ENCODE results near the gene C9orf43. TPM values are rescaled to one million over a fixed set of nuclear protein-coding genes. Genes with fewer than 3 reads are reported as not detected.
A peak's percentile ranks its signal among the peaks of the same experiment; 100 is the strongest.

Gene C9orf43
- total and polyA plus RNA-seq, 9 of the 15 experiments (the other 6 are each of a cell fraction or from before 2014, with no cell fraction given), result 0.21 to 0.58 (median 0.33) TPM

DNA sequence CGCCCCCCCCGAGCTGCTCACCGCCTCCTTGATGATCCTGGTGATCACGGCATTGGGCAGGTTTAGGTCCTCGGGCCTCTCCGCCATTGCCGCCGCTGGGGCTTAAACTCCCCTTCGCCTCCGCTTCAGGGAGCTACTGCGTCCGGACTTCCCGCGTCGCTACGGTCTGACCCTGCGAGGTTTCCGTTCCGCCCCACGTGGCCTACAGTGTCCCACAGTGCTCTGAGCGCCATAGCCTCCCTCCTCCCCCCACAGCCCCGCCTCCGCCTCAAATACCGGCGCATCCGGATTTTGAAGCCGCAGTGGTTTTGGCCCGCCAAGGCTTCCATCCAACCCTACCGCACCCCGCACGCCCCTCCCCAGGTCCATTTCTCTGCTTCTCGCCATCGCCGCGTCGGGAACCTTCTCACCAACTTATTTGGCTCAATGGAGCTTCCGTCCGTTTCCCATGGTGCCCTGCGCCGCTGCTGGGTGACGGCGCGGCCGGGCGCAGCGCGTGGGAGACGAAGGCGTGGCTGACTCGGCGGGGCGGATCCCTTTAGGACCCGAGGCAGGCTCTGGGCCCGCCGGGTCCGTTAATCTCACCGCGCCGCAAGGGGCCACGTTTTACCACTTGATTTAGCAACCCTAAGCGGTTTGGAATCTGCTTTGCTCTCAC lies at the start of gene C9orf43, which contains the start of gene POLE3 (continued):
- TF ChIP-seq, protein P1, sequence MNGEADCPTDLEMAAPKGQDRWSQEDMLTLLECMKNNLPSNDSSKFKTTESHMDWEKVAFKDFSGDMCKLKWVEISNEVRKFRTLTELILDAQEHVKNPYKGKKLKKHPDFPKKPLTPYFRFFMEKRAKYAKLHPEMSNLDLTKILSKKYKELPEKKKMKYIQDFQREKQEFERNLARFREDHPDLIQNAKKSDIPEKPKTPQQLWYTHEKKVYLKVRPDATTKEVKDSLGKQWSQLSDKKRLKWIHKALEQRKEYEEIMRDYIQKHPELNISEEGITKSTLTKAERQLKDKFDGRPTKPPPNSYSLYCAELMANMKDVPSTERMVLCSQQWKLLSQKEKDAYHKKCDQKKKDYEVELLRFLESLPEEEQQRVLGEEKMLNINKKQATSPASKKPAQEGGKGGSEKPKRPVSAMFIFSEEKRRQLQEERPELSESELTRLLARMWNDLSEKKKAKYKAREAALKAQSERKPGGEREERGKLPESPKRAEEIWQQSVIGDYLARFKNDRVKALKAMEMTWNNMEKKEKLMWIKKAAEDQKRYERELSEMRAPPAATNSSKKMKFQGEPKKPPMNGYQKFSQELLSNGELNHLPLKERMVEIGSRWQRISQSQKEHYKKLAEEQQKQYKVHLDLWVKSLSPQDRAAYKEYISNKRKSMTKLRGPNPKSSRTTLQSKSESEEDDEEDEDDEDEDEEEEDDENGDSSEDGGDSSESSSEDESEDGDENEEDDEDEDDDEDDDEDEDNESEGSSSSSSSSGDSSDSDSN (IDR thresholded peaks at IDR 0.05; ENCODE audit: borderline replicate concordance in 1 of 2, low read depth in 2 of 2, low read length in 2 of 2), result 0 out of 4 replicates have a peak, but pooled peaks of 1 of the 2 experiments have one; percentile 24
- no peak for TF ChIP-seq BMI1 (IDR thresholded peaks at IDR 0.05; ENCODE audit: low read length)
- TF ChIP-seq ZNF224 (CRISPR knock-in tag; IDR thresholded peaks at IDR 0.05), result no peak
- peak; percentile 62; the same call in 1 of the 2 replicates for TF ChIP-seq ESRRA (IDR thresholded peaks at IDR 0.05; ENCODE audit: borderline replicate concordance, low read depth)
- TF ChIP-seq JUN (IDR thresholded peaks at IDR 0.05; ENCODE audit: borderline replicate concordance, low read depth, low read length), result peak; percentile 82
- peak; percentile 78; the same call in 1 of the 2 replicates for TF ChIP-seq JUN (CRISPR knock-in tag; IDR thresholded peaks at IDR 0.05; ENCODE audit: borderline replicate concordance)
- TF ChIP-seq, protein P2, sequence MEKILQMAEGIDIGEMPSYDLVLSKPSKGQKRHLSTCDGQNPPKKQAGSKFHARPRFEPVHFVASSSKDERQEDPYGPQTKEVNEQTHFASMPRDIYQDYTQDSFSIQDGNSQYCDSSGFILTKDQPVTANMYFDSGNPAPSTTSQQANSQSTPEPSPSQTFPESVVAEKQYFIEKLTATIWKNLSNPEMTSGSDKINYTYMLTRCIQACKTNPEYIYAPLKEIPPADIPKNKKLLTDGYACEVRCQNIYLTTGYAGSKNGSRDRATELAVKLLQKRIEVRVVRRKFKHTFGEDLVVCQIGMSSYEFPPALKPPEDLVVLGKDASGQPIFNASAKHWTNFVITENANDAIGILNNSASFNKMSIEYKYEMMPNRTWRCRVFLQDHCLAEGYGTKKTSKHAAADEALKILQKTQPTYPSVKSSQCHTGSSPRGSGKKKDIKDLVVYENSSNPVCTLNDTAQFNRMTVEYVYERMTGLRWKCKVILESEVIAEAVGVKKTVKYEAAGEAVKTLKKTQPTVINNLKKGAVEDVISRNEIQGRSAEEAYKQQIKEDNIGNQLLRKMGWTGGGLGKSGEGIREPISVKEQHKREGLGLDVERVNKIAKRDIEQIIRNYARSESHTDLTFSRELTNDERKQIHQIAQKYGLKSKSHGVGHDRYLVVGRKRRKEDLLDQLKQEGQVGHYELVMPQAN (IDR thresholded peaks at IDR 0.05; ENCODE audit: borderline replicate concordance), result peak; percentile 93
- TF ChIP-seq CBX3 (IDR thresholded peaks at IDR 0.05; ENCODE audit: borderline replicate concordance in 1 of 2, low read length in 2 of 2), result peak in 1 of 2 experiments; percentile 75; a peak in 1 of 3 replicates
- peak; percentile 85 for TF ChIP-seq ELF1 (tag; IDR thresholded peaks at IDR 0.05)
- peak in 1 of 2 experiments; percentile 85; a peak in 2 of 4 replicates for TF ChIP-seq TEAD1 (CRISPR knock-in tag; IDR thresholded peaks at IDR 0.05)
- no peak for TF ChIP-seq ZNF140 (CRISPR knock-in tag; IDR thresholded peaks at IDR 0.05)
- TF ChIP-seq RBM15 (IDR thresholded peaks at IDR 0.05; ENCODE audit: insufficient read depth, low read length), result no peak
- peak; percentile 27; the same call in 1 of the 2 replicates for TF ChIP-seq SIN3B (IDR thresholded peaks at IDR 0.05; ENCODE audit: low read depth)
- no peak for TF ChIP-seq TEAD2 (tag; IDR thresholded peaks at IDR 0.05)
- no peak for TF ChIP-seq DNMT1 (IDR thresholded peaks at IDR 0.05)
- no peak for TF ChIP-seq HNRNPUL1 (IDR thresholded peaks at IDR 0.05; ENCODE audit: low read length)
- TF ChIP-seq, protein P3, sequence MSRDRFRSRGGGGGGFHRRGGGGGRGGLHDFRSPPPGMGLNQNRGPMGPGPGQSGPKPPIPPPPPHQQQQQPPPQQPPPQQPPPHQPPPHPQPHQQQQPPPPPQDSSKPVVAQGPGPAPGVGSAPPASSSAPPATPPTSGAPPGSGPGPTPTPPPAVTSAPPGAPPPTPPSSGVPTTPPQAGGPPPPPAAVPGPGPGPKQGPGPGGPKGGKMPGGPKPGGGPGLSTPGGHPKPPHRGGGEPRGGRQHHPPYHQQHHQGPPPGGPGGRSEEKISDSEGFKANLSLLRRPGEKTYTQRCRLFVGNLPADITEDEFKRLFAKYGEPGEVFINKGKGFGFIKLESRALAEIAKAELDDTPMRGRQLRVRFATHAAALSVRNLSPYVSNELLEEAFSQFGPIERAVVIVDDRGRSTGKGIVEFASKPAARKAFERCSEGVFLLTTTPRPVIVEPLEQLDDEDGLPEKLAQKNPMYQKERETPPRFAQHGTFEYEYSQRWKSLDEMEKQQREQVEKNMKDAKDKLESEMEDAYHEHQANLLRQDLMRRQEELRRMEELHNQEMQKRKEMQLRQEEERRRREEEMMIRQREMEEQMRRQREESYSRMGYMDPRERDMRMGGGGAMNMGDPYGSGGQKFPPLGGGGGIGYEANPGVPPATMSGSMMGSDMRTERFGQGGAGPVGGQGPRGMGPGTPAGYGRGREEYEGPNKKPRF (IDR thresholded peaks at IDR 0.05; ENCODE audit: low read depth, low read length), result no peak
- TF ChIP-seq POLR2B (IDR thresholded peaks at IDR 0.05; ENCODE audit: low read depth, partially characterized antibody), result peak; percentile 48
- no peak for TF ChIP-seq NR1H2 (CRISPR knock-in tag; IDR thresholded peaks at IDR 0.05)
